Measurements from ENCODE around the gene PUSL1. TPM values are rescaled to one million over a fixed set of nuclear protein-coding genes. Genes with fewer than 3 reads are reported as not detected.
A peak's percentile ranks its signal among the peaks of the same experiment; 100 is the strongest.

The PUSL1 gene
- total and polyA plus RNA-seq, 2 donors (not counting 1 experiment from before 2014, with no cell fraction given) = 15.7 to 25.8 TPM

GRCh38 chr1:1304331-1305299 lies 3.8 kb upstream of the PUSL1 start:
- Histone ChIP-seq H3K27ac (ENCODE audit: low read length in 2 of 2) (peak overlapping the region; percentile 27 to 63), H3K9ac (ENCODE audit: low read length) (peak overlapping the region; percentile 76), H2AFZ (ENCODE audit: insufficient read depth, low read depth, low read length, poor library complexity, severe bottlenecking) (peak overlapping the region; percentile 76), H3K4me1 (ENCODE audit: control insufficient read depth in 2 of 2, insufficient read depth in 2 of 2, low read length in 2 of 2) (peaks cover 34 to 45% of the 10 kb centered on the region in 2 donors), H3K4me2 (replicated peaks; ENCODE audit: low read depth, low read length, poor library complexity, severe bottlenecking) (peak overlapping the region; percentile 99), H3K4me3 (ENCODE audit: control extremely low read depth in 1 of 5, extremely low read depth in 1 of 5, insufficient read depth in 1 of 5, low read depth in 2 of 5, low read length in 4 of 5) (peak overlapping the region in 4 of 5 experiments; percentile 35 to 73 (median 53)), H3K79me2 (ENCODE audit: control insufficient read depth, insufficient read depth, low read length) (peaks cover 36% of the 10 kb centered on the region), H3K36me3 (replicated peaks in 1 of 2; ENCODE audit: control extremely low read depth in 1 of 2, control insufficient read depth in 1 of 2, extremely low read depth in 1 of 2, insufficient read depth in 2 of 2, low read length in 1 of 2) (no peaks in the 10 kb centered on the region), H3K27me3 (replicated peaks in 1 of 4; ENCODE audit: control extremely low read depth in 1 of 4, control insufficient read depth in 3 of 4, insufficient read depth in 4 of 4, low read length in 3 of 4) (no peaks in the 10 kb centered on the region), H4K20me1 (ENCODE audit: control insufficient read depth, insufficient read depth, low read length, poor library complexity, severe bottlenecking) (peaks cover 44% of the 10 kb centered on the region), H3K9me3 (ENCODE audit: control extremely low read depth in 1 of 3, control insufficient read depth in 2 of 3, insufficient read depth in 1 of 3, low read length in 2 of 3) (no peaks in the 10 kb centered on the region)
- Mint-ChIP-seq H3K9me3 (ENCODE audit: insufficient read depth) (no peaks in the 10 kb centered on the region), H3K4me3 (peak overlapping the region; percentile 88), H3K27ac (peak overlapping the region; percentile 92), H3K4me1 (peaks cover 35% of the 10 kb centered on the region), H3K27me3 (no peaks in the 10 kb centered on the region)
- TF ChIP-seq CTCF (IDR thresholded peaks at IDR 0.05) (no peak), EZH2 (IDR thresholded peaks at IDR 0.05; ENCODE audit: borderline replicate concordance, insufficient read depth, low read depth, low read length, poor library complexity, severe bottlenecking) (no peak)
- intact Hi-C loops (cut with micrococcal nuclease) = loop anchor here (1.0 to 5.0 kb wide), 4 partner anchors 31 to 292 kb away; partner anchors contain the start of genes B3GALT6, ISG15, SDF4 and UBE2J2
- POLR2A ChIA-PET = interaction anchor here (0.6 kb wide), 1 partner anchor 51 kb away, joined by 3 read pairs; no protein-coding TSS in a partner anchor
- ATAC-seq (ENCODE audit: low read depth) (no peak), DNase-seq (no peak)
- CTCF ChIA-PET = interaction anchor here (0.9 to 1.6 kb wide), 10 partner anchors 8 to 286 kb away, joined by 3 to 16 read pairs (median 4); partner anchors contain the start of gene AURKAIP1
- WGBS (ENCODE audit: insufficient coverage) = 41% methylated on average over 22 of the region's 29 CpGs

Data from B cell (primary cell).